ENCODE results near the gene ABCB1. TPM values are rescaled to one million over a fixed set of nuclear protein-coding genes. Genes with fewer than 3 reads are reported as not detected.

The ABCB1 gene
- total and polyA plus RNA-seq, 2 experiments from 2014 or later = 0.53 to 0.80 TPM

GRCh38 chr7:87575521-87575920, 25.2 kb downstream of the ABCB1 start:
- no peaks in the 10 kb centered on the region for H3K9me3 Mint-ChIP-seq
- ATAC-seq (no peak), DNase-seq (ENCODE audit: low spot score) (no peak)
- Histone ChIP-seq H3K27me3 (ENCODE audit: insufficient read depth) (no peaks in the 10 kb centered on the region), H3K27ac (ENCODE audit: low read depth) (no peak overlapping the region), H3K9me2 (ENCODE audit: insufficient read depth) (no peaks in the 10 kb centered on the region), H3K4me1 (ENCODE audit: insufficient read depth) (no peaks in the 10 kb centered on the region), H3K36me3 (ENCODE audit: insufficient read depth) (no peaks in the 10 kb centered on the region), H3K79me2 (replicated peaks; ENCODE audit: insufficient read depth) (no peaks in the 10 kb centered on the region), H3K4me2 (no peak overlapping the region), H4K20me1 (replicated peaks; ENCODE audit: insufficient read depth) (no peaks in the 10 kb centered on the region), H3K4me3 (no peak overlapping the region), H3F3A (replicated peaks; ENCODE audit: low read depth) (no peaks in the 10 kb centered on the region), H2AFZ (no peak overlapping the region; the same call in 1 of the 2 replicates)
- H3K27ac Mint-ChIP-seq = no peak overlapping the region
- no peak overlapping the region for H3K4me3 Mint-ChIP-seq
- TF ChIP-seq REST (IDR thresholded peaks at IDR 0.05; ENCODE audit: unreplicated experiment) (no peak), EZH2 (IDR thresholded peaks at IDR 0.05; ENCODE audit: low read depth, unreplicated experiment) (no peak), STAT1 (IDR thresholded peaks at IDR 0.05; ENCODE audit: unreplicated experiment) (no peak), ZNF331 (CRISPR knock-in tag; IDR thresholded peaks at IDR 0.05; ENCODE audit: low read depth) (no peak), ZNF462 (CRISPR knock-in tag; IDR thresholded peaks at IDR 0.05) (no peak), EZH2phosphoT487 (IDR thresholded peaks at IDR 0.05; ENCODE audit: unreplicated experiment) (no peak), JUNB (IDR thresholded peaks at IDR 0.05; ENCODE audit: unreplicated experiment) (no peak), NANOG (IDR thresholded peaks at IDR 0.05; ENCODE audit: borderline replicate concordance) (no peak), POLR2AphosphoS5 (IDR thresholded peaks at IDR 0.05; ENCODE audit: low read depth) (no peak), CREB1 (CRISPR knock-in tag; IDR thresholded peaks at IDR 0.05; ENCODE audit: low read depth) (no peak), ZNF114 (CRISPR knock-in tag; IDR thresholded peaks at IDR 0.05) (no peak), CTCF (conservative IDR thresholded peaks at IDR 0.05; ENCODE audit: low read depth in 2 of 2) (no peak), ETS1 (IDR thresholded peaks at IDR 0.05) (no peak)
- H3K4me1 Mint-ChIP-seq = peaks cover under 1% of the 10 kb centered on the region; the same call in 2 of the 3 replicates
- H3K27me3 Mint-ChIP-seq (ENCODE audit: insufficient read depth, low read depth, poor library complexity) = no peaks in the 10 kb centered on the region
- H3K36me3 Mint-ChIP-seq (ENCODE audit: low read depth) = no peaks in the 10 kb centered on the region

Measured in GM23338 (cell line).